ENCODE measurements around the gene ADGRG2. TPM values are rescaled to one million over a fixed set of nuclear protein-coding genes. Genes with fewer than 3 reads are reported as not detected.
A peak's percentile ranks its signal among the peaks of the same experiment; 100 is the strongest.
"Not testable (repeated sequence)": the region's sequence is repeated elsewhere in the genome, so short reads cannot be mapped to it uniquely, and the experiment has no call there.

The ADGRG2 gene
- total RNA-seq, 1 donor from 2014 or later, result not detected

DNA sequence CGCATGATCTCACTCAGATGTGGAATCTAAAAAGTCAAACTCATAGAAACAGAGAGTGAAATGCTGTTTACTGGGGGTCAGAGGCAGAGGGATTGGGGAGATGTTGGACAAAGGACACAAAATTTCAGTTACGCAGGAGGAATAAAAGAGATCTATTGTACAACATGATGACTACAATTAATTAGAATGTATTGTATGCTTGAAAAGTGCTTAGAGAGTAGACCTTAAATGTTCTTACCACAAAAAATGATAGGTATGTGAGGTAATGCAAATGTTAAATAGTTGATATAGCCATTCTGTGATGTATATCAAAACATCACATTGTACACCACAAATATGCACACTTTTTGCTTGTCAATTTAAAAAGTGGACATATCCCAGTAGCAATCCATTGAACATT, 102.3 kb downstream of the ADGRG2 start:
- no peaks in the 10 kb centered on the region for H3K9me3 Mint-ChIP-seq
- DNase-seq (ENCODE audit: low spot score), result no peak
- H3K27me3 Mint-ChIP-seq (ENCODE audit: low read depth), result peaks cover 2% of the 10 kb centered on the region
- no peaks in the 10 kb centered on the region for H3K4me1 Mint-ChIP-seq (ENCODE audit: low read depth)
- H3K4me3 Mint-ChIP-seq (ENCODE audit: low read depth), result no peak overlapping the region
- intact Hi-C loops (cut with micrococcal nuclease), result no loop called here
- H3K27ac Mint-ChIP-seq, result no peak overlapping the region
- H3K36me3 Mint-ChIP-seq (ENCODE audit: low read depth), result no peaks in the 10 kb centered on the region

DNA sequence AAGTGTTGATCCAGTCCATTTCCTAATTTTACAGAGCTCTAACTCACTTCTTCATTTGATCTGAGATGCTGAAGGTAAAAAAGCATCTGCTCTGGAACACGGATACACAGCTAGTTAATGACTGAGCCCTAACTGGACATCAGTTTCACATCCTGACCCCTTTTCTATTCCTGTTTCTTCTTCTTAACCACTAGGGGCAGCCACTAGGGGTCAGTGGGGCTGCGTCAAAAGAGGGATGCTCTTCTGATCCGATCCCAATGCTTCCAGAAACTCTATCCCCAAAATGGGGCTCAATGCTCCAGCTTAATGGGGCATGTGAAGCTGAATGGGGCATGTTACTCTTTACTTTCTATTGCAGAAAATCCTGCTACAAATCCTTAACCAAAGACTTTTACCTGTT, 105.0 kb downstream of the ADGRG2 start:
- Mint-ChIP-seq H3K9me3 (no peaks in the 10 kb centered on the region), H3K4me1 (ENCODE audit: low read depth) (no peaks in the 10 kb centered on the region), H3K27me3 (ENCODE audit: low read depth) (peaks cover 2% of the 10 kb centered on the region), H3K27ac (no peak overlapping the region), H3K36me3 (ENCODE audit: low read depth) (no peaks in the 10 kb centered on the region), H3K4me3 (ENCODE audit: low read depth) (no peak overlapping the region)
- intact Hi-C loops (cut with micrococcal nuclease), result no loop called here
- no peak for DNase-seq (ENCODE audit: low spot score)

DNA sequence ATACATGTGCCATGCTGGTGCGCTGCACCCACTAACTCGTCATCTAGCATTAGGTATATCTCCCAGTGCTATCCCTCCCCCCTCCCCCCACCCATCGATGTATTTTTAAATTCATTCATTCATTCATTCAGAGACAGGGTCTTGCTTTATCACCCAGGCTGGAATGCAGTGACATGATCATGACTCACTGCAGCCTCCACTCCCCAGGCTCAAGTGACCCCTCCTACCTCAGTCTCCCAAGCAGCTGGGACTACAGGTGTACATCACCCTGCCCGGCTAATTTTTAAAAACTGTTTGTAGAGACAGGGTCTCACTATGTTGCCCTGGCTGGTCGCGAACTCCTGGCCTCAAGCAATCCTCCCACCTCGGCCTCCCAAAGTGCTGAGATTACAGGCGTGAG, 105.7 kb downstream of the ADGRG2 start:
- H3K27me3 Mint-ChIP-seq (ENCODE audit: low read depth); H3K4me3 Mint-ChIP-seq (ENCODE audit: low read depth); intact Hi-C loops (cut with micrococcal nuclease); H3K27ac Mint-ChIP-seq; DNase-seq (ENCODE audit: low spot score); H3K36me3 Mint-ChIP-seq (ENCODE audit: low read depth); H3K9me3 Mint-ChIP-seq; H3K4me1 Mint-ChIP-seq (ENCODE audit: low read depth): not testable (repeated sequence)

DNA sequence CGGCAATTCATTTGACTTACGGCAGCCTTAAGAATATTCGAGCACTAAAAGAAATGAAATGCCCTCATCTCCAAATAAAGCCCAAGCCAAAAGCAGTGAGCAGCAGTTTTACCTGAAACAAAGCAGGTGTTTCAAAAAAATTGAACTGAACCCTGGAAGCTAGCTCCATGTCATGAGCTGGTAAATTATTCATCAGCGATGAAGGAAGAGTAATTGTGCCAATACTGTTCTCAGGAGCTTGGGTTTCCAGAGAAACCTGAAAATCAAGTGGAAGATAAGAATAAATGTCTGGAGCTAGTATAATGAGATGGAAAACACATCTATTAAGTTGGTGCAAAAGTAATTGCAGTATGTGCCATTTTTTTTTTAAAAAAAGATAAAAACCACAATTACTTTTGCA, 114.4 kb downstream of the ADGRG2 start:
- intact Hi-C loops (cut with micrococcal nuclease), result no loop called here
- Mint-ChIP-seq H3K36me3 (ENCODE audit: low read depth) (no peaks in the 10 kb centered on the region), H3K27ac (no peak overlapping the region)

DNA sequence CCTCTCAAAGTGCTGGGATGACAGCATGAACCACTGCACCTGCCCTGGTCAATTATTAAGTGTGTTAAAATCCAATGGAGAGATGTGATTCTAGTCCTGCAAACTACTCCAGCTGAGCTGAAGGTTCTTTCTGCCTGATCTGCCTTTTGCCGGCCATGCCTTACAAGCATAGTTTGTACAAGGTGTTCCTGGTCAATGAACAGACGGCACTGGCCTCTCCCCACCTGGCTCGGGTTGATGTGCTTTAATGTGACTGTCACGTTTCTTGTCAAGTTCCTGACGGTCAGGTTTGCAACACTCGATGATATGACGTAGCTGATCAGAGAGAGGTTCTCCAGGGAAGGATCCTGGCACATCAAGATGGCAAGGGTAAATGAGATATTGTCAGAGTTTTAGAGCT, 115.3 kb downstream of the ADGRG2 start:
- no peak for DNase-seq (ENCODE audit: low spot score)
- Mint-ChIP-seq H3K36me3 (ENCODE audit: low read depth) (no peaks in the 10 kb centered on the region), H3K9me3 (no peaks in the 10 kb centered on the region), H3K27me3 (ENCODE audit: low read depth) (no peaks in the 10 kb centered on the region), H3K4me1 (ENCODE audit: low read depth) (no peaks in the 10 kb centered on the region), H3K4me3 (ENCODE audit: low read depth) (no peak overlapping the region), H3K27ac (no peak overlapping the region)
- intact Hi-C loops (cut with micrococcal nuclease), result no loop called here

More for the DNA sequence above, 114.4 kb downstream of the ADGRG2 start:
- H3K4me3 Mint-ChIP-seq (ENCODE audit: low read depth), result no peak overlapping the region
- H3K4me1 Mint-ChIP-seq (ENCODE audit: low read depth), result no peaks in the 10 kb centered on the region
- H3K27me3 Mint-ChIP-seq (ENCODE audit: low read depth), result no peaks in the 10 kb centered on the region
- no peak for DNase-seq (ENCODE audit: low spot score)
- no peaks in the 10 kb centered on the region for H3K9me3 Mint-ChIP-seq

DNA sequence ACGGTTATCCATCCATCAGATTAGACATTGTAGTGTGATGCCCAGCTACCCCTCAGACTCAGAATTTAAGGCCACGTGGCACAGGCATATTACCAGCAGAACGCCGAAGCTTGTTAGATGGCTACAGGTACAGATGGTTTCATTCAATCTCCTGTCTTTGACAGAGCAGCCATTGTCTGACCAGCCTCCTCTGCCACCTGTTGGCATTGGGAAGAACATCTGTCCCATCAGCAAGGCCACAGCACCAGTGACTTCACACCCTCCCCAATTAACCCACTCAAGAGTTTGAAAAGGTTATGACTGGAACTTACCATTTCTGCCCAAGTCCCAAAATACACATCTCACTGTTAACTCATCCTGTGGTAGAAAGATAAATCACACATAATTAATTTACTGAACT, 116.4 kb downstream of the ADGRG2 start:
- Mint-ChIP-seq H3K27me3 (ENCODE audit: low read depth) (no peaks in the 10 kb centered on the region), H3K9me3 (no peaks in the 10 kb centered on the region), H3K36me3 (ENCODE audit: low read depth) (no peaks in the 10 kb centered on the region), H3K4me3 (ENCODE audit: low read depth) (no peak overlapping the region), H3K4me1 (ENCODE audit: low read depth) (no peaks in the 10 kb centered on the region), H3K27ac (no peak overlapping the region)
- intact Hi-C loops (cut with micrococcal nuclease), result no loop called here
- DNase-seq (ENCODE audit: low spot score), result no peak

DNA sequence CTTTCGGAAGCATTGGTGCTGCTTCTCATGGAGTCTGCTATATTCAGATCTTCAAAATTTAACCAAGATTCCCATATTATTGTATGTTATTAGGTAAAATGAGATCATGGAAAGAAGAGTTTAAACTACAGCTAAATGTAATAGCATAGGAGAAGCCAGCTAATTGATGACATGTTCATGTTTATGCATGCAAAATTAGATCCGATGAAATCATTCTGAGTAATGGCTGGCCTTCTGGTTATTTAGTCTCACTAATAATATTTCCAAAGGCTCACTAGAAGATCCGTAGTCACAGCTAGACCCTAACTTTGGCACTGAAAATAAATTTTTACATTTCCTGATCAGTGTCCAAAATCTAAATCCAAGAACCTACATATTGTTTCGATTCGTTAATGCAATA, 118.5 kb downstream of the ADGRG2 start:
- H3K4me3 Mint-ChIP-seq (ENCODE audit: low read depth), result no peak overlapping the region
- H3K36me3 Mint-ChIP-seq (ENCODE audit: low read depth), result no peaks in the 10 kb centered on the region
- no peaks in the 10 kb centered on the region for H3K27me3 Mint-ChIP-seq (ENCODE audit: low read depth)
- intact Hi-C loops (cut with micrococcal nuclease), result no loop called here
- no peak for DNase-seq (ENCODE audit: low spot score)
- H3K9me3 Mint-ChIP-seq, result no peaks in the 10 kb centered on the region
- no peak overlapping the region for H3K27ac Mint-ChIP-seq
- no peaks in the 10 kb centered on the region for H3K4me1 Mint-ChIP-seq (ENCODE audit: low read depth)

DNA sequence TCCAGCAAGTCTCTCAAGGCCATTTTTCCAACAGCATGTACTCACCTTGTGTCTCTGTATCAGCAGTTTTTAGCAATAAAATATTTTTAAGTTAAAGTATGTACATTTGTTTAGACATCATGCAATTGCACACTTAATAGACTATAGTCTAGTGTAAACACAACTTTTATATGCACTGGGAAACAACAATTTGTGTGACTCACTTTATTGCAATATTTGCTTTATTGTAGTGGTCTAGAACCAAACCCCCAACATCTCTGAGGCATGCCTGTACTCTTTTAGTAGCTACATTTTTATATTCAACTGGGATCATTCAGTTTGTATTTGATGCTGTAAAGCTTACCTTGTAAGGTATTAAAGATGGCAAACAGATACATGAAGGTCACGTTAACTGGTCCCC, 123.6 kb downstream of the ADGRG2 start:
- no peak overlapping the region for H3K27ac Mint-ChIP-seq
- H3K4me3 Mint-ChIP-seq (ENCODE audit: low read depth), result no peak overlapping the region
- no peaks in the 10 kb centered on the region for H3K36me3 Mint-ChIP-seq (ENCODE audit: low read depth)
- no peaks in the 10 kb centered on the region for H3K4me1 Mint-ChIP-seq (ENCODE audit: low read depth)
- H3K27me3 Mint-ChIP-seq (ENCODE audit: low read depth), result no peaks in the 10 kb centered on the region
- no peak for DNase-seq (ENCODE audit: low spot score)
- intact Hi-C loops (cut with micrococcal nuclease), result no loop called here
- H3K9me3 Mint-ChIP-seq, result no peaks in the 10 kb centered on the region

DNA sequence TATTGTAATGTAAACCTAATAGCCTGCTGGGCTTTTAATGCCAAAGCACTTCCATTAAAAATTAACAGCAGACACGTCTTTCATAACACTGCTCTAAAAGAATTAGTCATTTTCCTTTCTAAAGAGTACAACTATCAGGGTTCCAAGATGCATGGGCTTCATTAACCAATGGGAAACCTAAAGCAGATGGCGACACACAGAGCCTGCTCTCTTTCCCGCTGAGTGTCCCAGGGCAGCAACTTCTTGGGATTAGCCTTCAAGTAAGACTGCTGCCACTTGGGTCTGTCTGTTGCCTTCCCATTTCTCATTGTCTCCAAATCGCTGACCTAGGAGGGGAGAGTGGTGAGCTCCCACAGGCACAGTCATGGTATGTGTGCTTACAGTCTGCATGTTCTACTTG, 124.4 kb downstream of the ADGRG2 start:
- Mint-ChIP-seq H3K4me1 (ENCODE audit: low read depth) (no peaks in the 10 kb centered on the region), H3K9me3 (no peaks in the 10 kb centered on the region), H3K36me3 (ENCODE audit: low read depth) (no peaks in the 10 kb centered on the region), H3K27ac (no peak overlapping the region), H3K4me3 (ENCODE audit: low read depth) (no peak overlapping the region), H3K27me3 (ENCODE audit: low read depth) (no peaks in the 10 kb centered on the region)
- intact Hi-C loops (cut with micrococcal nuclease), result no loop called here
- DNase-seq (ENCODE audit: low spot score), result no peak

DNA sequence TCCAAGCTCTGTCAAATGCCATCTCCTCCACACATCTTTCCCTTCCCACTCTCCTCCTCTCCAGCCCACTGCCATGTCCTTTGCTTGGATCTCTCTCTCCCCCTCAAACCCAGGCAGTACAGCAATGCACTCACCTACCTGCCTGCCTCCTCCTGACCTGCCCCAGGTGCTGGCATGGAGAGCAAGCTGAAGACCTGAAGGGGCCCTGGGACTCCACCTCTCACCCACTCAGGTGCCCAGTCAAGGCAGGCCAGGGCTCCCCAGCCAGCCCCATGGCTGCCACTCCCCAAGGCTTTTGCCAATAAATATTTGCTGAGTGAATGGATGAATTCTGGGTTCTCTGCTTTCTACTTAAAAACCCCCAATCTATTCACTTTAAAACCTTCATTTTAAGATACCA, 125.7 kb downstream of the ADGRG2 start:
- Mint-ChIP-seq H3K4me1 (ENCODE audit: low read depth) (no peaks in the 10 kb centered on the region), H3K27ac (no peak overlapping the region), H3K27me3 (ENCODE audit: low read depth) (no peaks in the 10 kb centered on the region), H3K9me3 (no peaks in the 10 kb centered on the region), H3K36me3 (ENCODE audit: low read depth) (no peaks in the 10 kb centered on the region), H3K4me3 (ENCODE audit: low read depth) (no peak overlapping the region)
- intact Hi-C loops (cut with micrococcal nuclease), result no loop called here
- DNase-seq (ENCODE audit: low spot score), result no peak

DNA sequence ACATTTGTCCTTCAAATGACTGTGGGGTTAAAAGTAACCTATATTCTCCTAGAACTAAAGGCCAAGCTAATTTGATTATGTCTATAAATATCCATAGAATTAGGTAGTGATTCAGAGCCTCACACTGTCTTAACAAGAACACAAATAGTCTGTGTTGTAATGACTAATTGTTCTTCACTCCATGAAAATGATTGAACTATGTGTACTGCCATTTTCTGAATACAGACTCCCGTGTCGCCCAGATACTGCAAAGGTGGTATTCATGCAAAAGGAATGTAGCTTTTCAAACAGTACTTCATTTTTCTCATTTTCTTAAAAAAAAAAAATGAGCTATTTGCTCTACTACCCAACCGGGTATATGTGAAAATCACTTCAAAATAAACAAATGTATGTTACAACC, 127.0 kb downstream of the ADGRG2 start:
- Mint-ChIP-seq H3K27ac (no peak overlapping the region), H3K36me3 (ENCODE audit: low read depth) (no peaks in the 10 kb centered on the region), H3K4me3 (ENCODE audit: low read depth) (no peak overlapping the region), H3K9me3 (no peaks in the 10 kb centered on the region), H3K4me1 (ENCODE audit: low read depth) (no peaks in the 10 kb centered on the region), H3K27me3 (ENCODE audit: low read depth) (no peaks in the 10 kb centered on the region)
- DNase-seq (ENCODE audit: low spot score), result no peak
- intact Hi-C loops (cut with micrococcal nuclease), result no loop called here

DNA sequence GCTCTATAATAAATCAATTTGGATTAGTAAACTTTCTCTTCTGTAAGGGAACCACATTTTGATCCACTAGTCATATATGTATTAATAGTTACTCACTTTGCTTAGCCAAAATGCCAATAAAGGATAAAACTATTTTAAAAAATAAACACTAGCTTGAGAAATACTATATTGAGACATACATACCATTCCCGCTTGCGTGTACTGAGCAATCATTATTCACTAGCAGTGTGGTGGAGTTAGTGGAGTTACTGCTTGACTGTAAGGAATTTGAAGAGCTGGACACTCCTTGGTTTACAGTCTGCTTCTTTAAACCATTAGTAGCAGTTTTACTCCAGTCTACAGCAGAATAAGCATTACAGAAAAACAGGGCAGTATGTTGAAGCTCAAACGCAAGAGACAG, 127.6 kb downstream of the ADGRG2 start:
- DNase-seq (ENCODE audit: low spot score), result no peak
- Mint-ChIP-seq H3K36me3 (ENCODE audit: low read depth) (no peaks in the 10 kb centered on the region), H3K4me3 (ENCODE audit: low read depth) (no peak overlapping the region), H3K27ac (no peak overlapping the region), H3K4me1 (ENCODE audit: low read depth) (no peaks in the 10 kb centered on the region), H3K9me3 (no peaks in the 10 kb centered on the region), H3K27me3 (ENCODE audit: low read depth) (no peaks in the 10 kb centered on the region)
- intact Hi-C loops (cut with micrococcal nuclease), result no loop called here

DNA sequence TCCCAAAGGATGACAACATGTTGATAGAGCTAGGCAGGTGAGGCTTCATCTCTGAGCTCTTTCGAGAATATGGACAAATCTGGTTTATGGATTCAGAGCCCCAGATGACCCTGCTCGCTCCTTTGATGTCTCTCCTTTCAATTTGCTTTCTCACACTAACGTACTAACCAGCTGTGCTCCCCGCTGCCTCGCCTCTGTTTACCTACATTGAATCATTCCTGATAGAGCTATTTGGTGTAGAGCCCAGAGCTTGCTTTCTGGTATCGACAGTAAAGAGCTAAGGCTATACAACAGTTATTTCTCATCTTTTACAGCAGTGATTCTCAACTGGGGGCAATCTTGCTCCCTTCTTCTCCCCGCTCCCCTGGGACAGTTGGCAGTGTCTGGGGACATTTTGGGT, 129.4 kb downstream of the ADGRG2 start:
- DNase-seq (ENCODE audit: low spot score), result no peak
- intact Hi-C loops (cut with micrococcal nuclease), result no loop called here
- no peaks in the 10 kb centered on the region for H3K27me3 Mint-ChIP-seq (ENCODE audit: low read depth)
- H3K4me3 Mint-ChIP-seq (ENCODE audit: low read depth), result no peak overlapping the region
- no peaks in the 10 kb centered on the region for H3K9me3 Mint-ChIP-seq
- H3K27ac Mint-ChIP-seq, result no peak overlapping the region
- H3K36me3 Mint-ChIP-seq (ENCODE audit: low read depth), result no peaks in the 10 kb centered on the region
- H3K4me1 Mint-ChIP-seq (ENCODE audit: low read depth), result no peaks in the 10 kb centered on the region

DNA sequence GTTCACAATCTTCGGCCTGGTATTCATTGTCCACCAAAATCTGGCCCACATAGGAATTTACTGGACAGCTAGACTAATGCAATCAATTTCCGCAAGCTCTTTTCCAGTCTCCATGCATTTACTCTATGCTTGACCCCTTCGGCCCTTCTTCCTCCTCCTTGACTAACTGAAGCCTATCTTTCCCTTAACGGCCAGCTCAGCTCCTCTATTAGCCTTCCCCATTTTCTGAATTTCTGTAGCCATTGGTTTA, 137.2 kb downstream of the ADGRG2 start:
- peaks cover 6% of the 10 kb centered on the region for H3K4me1 Mint-ChIP-seq (ENCODE audit: low read depth)
- no peaks in the 10 kb centered on the region for H3K9me3 Mint-ChIP-seq
- H3K27ac Mint-ChIP-seq, result peak overlapping the region; percentile 78
- intact Hi-C loops (cut with micrococcal nuclease), result loop anchor here (10.0 kb wide), 1 partner anchor 310 kb away; the partner anchor contains the start of gene RS1
- DNase-seq (ENCODE audit: low spot score), result no peak
- H3K36me3 Mint-ChIP-seq (ENCODE audit: low read depth), result no peaks in the 10 kb centered on the region
- H3K4me3 Mint-ChIP-seq (ENCODE audit: low read depth), result peak overlapping the region; percentile 84
- no peaks in the 10 kb centered on the region for H3K27me3 Mint-ChIP-seq (ENCODE audit: low read depth)

All from activated T-helper 2 cell treated with anti-CD3 and anti-CD28 coated beads, Interferon-gamma antibody, Interleukin-2, Interleukin-4, amounts not matched to agents 10 μg/mL and 5 μg/mL and 100 μg/mL, durations not matched to agents 14 hours and 24 hours and 36 hours (primary cell).